GM21723 (cell line): Measurements from ENCODE around the gene FAS.

Experiments
- ATAC-seq: cut with Tn5 transposase; IDR thresholded peaks from one replicate; pipeline ENCODE4 v1.9.1; 2021; ENCODE audit warnings: mild to moderate bottlenecking, moderate library complexity; ENCODE audit not compliant: unreplicated experiment

Gene FAS

GRCh38 chr10:88968391-88968790 is 22.2 kb upstream of the FAS start:
- no peak for ATAC-seq

DNA sequence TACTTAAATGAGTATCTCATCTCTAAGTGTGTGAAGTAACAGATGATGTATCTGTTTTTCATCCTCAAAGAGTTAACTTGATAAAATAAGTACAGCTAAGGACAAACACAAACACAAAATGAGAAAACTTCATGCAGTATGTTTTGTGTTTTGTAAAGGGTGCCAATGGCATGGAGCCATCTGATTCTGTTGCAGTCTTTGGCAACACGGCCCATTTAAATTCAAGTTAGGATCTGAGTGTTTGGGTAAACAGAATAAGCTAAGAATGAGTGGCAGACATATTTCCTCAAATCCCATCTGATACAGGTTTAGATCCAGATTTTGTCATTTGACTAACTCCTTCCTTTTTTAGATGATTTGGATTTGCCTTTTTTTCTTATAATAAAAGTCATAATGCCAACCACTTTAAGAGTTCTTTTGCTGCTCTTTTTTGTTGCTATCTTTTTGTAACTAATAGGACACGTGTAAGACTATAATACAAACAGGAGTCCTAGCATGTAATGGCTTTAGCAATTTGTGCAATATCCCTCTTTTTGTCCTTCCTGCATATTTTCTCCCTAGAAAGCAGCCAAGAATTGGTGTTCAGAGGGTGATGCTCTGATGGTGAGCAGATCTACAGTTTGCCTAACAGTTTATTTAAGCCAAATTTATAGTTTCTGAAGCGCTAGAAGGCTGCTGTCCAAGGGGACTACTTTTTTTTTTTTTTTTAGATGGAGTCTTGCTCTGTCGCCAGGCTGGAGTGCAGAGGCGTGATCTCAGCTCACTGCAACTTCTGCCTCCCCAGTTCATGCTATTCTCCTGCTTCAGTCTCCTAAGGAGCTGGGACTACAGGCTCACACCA is 19.2 kb upstream of the FAS start:
- ATAC-seq, result no peak

DNA sequence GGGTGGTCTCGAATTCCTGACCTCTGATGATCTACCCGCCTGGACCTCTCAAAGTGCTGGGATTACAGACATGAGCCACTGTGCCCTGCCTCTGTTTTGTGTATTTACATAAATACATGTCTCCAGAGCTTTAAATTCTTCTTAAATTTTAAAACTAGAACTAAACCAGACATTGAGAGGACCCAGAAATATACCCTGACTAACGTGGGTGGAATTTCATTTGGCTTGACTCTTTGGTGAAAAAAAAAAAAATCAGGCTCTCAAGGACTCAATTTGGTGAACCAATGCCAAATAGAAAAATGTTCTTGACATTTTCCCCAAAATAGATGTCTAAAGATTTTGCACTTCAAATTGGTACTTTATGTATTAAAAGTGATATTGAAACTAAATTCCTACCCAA is 16.6 kb upstream of the FAS start:
- ATAC-seq, result no peak

- ATAC-seq, result no peak
These were observed 15.9 kb upstream of the FAS start for GRCh38 chr10:88974446-88975376.

DNA sequence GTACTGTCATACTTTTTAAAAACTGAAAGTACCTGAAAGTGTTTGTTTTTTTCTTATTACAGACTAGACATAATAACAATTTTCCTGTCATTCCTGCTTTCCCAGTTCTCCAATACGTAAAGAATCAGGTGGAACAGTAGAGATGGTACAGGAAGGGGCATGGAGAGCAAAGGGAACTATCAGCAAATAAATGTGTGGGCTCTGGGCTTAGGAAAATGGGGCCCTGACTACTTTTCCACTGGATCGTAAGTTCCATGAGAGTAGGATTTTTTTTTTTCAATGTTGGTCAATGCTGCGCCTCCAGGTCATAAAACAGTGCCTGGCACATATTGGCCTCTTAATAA is 15.2 kb upstream of the FAS start:
- no peak for ATAC-seq

GRCh38 chr10:88978463-88978862 is 12.1 kb upstream of the FAS start:
- no peak for ATAC-seq

DNA sequence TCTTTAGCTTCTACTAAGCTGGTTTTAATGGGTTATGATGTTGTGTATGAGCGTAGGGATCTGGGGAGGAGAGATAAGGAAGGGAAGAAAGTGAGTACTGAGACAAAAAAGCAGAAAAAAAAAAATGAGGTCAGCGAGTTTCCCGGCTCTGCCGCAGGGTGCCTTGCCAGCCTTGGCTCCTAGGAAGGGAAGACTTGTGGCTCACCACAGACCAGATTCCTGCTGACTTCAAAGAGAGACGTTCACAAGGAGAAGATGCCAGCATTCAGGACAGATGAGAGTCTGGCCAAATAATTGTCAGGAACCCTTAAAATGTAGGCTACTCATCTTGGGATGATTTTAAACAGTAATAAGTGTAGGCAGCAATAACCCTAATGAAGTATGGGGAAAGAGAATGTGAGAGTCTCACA is 11.4 kb upstream of the FAS start:
- ATAC-seq, result no peak

DNA sequence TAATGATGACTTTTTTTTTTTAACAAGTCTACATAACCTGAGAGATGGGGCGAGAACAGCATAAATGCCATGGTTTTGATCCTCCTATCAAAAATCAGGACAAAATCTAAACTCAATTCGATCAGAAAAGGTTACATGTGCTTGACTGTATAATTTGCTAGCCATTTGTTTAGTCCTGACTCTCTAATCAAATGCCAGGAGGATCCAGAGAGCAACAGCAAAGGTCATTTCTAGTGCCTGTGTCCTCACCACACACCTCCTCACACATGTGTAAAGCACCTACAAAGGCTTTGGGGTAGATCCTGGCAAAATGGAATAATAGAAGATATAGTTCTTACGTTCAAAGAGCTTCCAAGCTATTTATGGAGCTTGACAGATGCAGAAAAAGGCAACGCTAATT is 11.0 kb upstream of the FAS start:
- no peak for ATAC-seq

DNA sequence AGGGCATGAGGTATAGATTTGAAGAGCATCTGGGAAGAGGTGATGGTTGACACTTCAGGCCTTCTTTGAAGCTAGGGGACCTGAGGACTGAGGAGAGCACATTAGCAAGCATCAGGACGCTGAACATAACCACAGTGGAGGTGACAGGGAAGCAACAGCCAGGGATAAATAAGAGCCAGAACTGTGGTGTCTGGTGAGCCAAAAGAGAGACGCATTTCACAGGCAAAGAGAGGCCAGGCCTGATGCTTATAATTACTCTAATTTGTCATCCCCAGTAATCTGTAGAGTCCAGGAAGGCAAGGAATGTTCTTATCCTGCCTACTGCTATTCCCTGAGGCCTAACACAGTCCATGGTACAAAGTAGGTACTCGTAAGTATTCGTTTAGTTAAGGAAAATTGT is 10.4 kb upstream of the FAS start:
- no peak for ATAC-seq

DNA sequence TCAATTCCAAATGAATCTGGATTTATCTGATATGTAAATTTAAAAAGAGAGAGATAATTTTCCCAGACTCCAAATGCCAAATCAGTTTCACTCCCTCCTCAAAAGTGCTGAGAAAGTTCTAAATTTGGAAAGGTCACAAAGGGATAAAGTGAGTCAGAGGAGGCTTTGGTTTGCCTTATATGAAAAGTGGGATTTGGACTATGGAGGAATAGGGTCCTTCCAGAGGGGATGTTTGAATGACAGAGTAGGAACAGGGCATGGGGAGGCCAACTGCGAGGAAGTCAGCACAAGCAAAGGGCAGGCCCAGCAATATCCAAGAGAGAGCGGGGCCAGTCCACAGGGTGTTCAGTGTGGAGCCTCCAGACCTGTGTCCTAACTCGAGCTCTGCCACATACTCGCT is 9.8 kb upstream of the FAS start:
- no peak for ATAC-seq

GRCh38 chr10:88981435-88981834 is 9.2 kb upstream of the FAS start:
- ATAC-seq, result no peak

- no peak for ATAC-seq
These were observed 8.2 kb upstream of the FAS start for GRCh38 chr10:88982366-88982765.

DNA sequence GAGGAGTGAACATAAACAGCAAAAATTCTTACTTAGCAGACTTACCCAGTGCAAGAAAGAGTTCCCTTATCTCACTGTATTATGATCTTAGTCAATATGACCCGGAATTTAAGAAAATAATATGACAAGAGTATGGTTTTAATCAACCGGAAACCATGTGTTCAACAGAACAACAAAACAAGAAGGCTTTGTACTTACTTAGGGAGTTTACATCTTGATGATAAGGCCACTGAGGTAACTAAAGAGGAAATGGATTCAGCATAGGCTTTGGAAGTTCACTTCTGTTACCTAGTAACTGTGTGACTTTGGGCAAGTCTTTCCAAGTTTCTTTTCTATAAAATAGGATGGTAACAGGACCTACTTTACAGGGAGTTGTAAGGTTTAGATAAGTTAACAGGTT is 7.4 kb upstream of the FAS start:
- no peak for ATAC-seq

- no peak for ATAC-seq
These were observed 6.7 kb upstream of the FAS start for GRCh38 chr10:88983939-88984338.

GRCh38 chr10:88984525-88984924 is 6.1 kb upstream of the FAS start:
- no peak for ATAC-seq

GRCh38 chr10:88986549-88987242 is 3.9 kb upstream of the FAS start:
- ATAC-seq, result no peak

GRCh38 chr10:88987243-88987725 is 3.3 kb upstream of the FAS start:
- no peak for ATAC-seq

DNA sequence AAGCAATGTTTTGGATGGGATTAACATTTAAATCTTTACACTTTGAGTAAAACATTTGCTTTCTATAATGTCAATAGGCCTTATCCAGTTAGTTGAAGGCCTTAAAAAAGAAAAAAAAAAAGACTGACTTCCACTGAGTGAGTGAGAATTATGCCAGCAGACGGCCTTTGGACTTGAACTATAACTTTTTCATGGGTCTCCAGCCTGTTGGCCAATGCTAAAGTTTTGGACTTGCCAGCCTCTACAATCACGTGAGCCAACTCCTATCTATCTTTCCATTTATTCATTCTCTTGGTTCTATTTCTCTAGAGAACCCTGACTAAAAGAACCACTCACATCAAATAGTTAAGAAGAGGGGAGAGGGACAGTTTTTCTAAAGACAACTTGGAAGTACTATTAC is 2.8 kb upstream of the FAS start:
- no peak for ATAC-seq

DNA sequence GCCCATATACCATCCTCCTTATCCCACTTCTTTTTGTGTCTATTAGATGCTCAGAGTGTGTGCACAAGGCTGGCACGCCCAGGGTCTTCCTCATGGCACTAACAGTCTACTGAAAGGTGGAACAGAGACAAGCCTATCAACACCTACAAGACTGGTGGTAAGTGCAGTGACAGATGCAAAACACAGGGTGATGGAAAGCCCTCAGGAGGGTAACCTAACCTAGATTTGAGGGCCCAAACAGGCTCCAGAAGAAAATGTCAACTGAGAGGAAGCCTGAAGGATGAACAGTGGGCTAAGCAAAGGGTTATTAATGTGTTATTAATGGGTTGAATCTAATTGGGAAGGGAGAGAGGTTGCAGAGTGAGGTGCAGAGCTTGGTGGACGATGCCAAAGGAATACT is 1.2 kb upstream of the FAS start:
- no peak for ATAC-seq

DNA sequence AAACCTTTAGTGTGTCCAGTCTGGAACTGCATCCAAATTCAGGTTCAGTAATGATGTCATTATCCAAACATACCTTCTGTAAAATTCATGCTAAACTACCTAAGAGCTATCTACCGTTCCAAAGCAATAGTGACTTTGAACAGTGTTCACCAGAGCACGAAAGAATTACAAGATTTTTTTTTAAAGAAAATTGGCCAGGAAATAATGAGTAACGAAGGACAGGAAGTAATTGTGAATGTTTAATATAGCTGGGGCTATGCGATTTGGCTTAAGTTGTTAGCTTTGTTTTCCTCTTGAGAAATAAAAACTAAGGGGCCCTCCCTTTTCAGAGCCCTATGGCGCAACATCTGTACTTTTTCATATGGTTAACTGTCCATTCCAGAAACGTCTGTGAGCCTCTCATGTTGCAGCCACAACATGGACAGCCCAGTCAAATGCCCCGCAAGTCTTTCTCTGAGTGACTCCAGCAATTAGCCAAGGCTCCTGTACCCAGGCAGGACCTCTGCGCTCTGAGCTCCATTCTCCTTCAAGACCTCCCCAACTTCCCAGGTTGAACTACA is 694 bp upstream of the FAS start:
- no peak for ATAC-seq
